SH-SY5Y (cell line): ENCODE results near the gene IFIT5.

ENCODE experiments used
- GATA2 ChIP-seq: IDR thresholded peaks from 2 replicates; pipeline ENCODE4 v1.6.1; 2011; ENCODE audit warnings: mild to moderate bottlenecking, low read depth, low read length
- GATA3 ChIP-seq: IDR thresholded peaks from 2 replicates; pipeline ENCODE4 v1.6.1; 2011; ENCODE audit warnings: low read depth, mild to moderate bottlenecking, low read length, moderate library complexity

- TF ChIP-seq GATA3, result no peak
- TF ChIP-seq GATA2, result no peak
Measured at GRCh38 chr10:89438525-89438924, 24.2 kb downstream of the IFIT5 start.
